ENCODE measurements around the gene FOXP1. TPM values are rescaled to one million over a fixed set of nuclear protein-coding genes. Genes with fewer than 3 reads are reported as not detected.

FOXP1 gene
- total RNA-seq, 1 experiment from 2014 or later = 75.3 TPM

DNA sequence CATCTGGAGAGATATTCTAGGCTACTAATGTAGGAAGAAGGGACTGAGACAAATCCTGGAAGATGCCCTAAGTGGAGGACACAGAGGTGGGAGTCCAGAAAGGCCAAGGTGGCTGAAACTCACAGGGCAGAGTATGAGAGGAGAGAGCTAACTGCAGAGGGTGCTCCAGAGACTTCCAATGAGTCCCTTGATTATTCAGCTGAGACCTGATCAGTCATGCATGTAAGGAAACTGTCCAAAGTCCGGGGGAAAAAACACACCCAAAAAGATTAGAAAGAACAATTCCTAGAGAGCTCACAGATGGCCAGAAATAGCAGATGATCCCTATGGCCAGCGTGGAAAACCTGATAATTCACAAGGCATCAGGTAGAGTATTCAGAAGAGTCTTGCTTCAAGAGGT is 18.7 kb upstream of the FOXP1 start:
- no peak overlapping the region for H2AFZ ChIP-seq (ENCODE audit: low read length)
- peaks cover 8 to 9% of the 10 kb centered on the region in 2 experiments; a peak in 4 of 5 replicates for H3K9me3 Mint-ChIP-seq
- WGBS (ENCODE audit: extremely low coverage, insufficient read length, low lambda C conversion rate) = no CpG with 5 or more reads among the region's 2 CpGs

More for the DNA sequence above, 18.7 kb upstream of the FOXP1 start:
- no peaks in the 10 kb centered on the region for H3K4me1 ChIP-seq (ENCODE audit: insufficient read depth, low read length)
- H3K9ac ChIP-seq (ENCODE audit: extremely low read depth, insufficient read length, low read length) = no peak overlapping the region
- no peaks in the 10 kb centered on the region for H4K20me1 ChIP-seq (ENCODE audit: control insufficient read depth, insufficient read depth, insufficient read length)
- no peaks in the 10 kb centered on the region for H3K27me3 ChIP-seq (ENCODE audit: insufficient read depth, low read length)
- no peak overlapping the region for H3K4me2 ChIP-seq (ENCODE audit: insufficient read depth, insufficient read length, low read length)
- no peak overlapping the region for H3K4ac ChIP-seq (ENCODE audit: low read depth, low read length)
- no peak overlapping the region for H2BK15ac ChIP-seq (ENCODE audit: low read depth, low read length)
- no peaks in the 10 kb centered on the region for H3K9me3 ChIP-seq (ENCODE audit: control insufficient read depth, low read depth, low read length)
- no peak overlapping the region for H4K8ac ChIP-seq (replicated peaks; ENCODE audit: insufficient read length, low read depth, low read length)
- no peak overlapping the region for H3K14ac ChIP-seq (ENCODE audit: insufficient read depth, low read length)
- no peak overlapping the region for H3K23ac ChIP-seq (ENCODE audit: insufficient read length, low read depth, low read length)
- no peak overlapping the region for H3K18ac ChIP-seq (ENCODE audit: insufficient read length, low read depth, low read length)
- H4K5ac ChIP-seq (ENCODE audit: insufficient read length, low read depth, low read length) = no peak overlapping the region
- TF ChIP-seq, protein P1, sequence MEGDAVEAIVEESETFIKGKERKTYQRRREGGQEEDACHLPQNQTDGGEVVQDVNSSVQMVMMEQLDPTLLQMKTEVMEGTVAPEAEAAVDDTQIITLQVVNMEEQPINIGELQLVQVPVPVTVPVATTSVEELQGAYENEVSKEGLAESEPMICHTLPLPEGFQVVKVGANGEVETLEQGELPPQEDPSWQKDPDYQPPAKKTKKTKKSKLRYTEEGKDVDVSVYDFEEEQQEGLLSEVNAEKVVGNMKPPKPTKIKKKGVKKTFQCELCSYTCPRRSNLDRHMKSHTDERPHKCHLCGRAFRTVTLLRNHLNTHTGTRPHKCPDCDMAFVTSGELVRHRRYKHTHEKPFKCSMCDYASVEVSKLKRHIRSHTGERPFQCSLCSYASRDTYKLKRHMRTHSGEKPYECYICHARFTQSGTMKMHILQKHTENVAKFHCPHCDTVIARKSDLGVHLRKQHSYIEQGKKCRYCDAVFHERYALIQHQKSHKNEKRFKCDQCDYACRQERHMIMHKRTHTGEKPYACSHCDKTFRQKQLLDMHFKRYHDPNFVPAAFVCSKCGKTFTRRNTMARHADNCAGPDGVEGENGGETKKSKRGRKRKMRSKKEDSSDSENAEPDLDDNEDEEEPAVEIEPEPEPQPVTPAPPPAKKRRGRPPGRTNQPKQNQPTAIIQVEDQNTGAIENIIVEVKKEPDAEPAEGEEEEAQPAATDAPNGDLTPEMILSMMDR (conservative IDR thresholded peaks at IDR 0.05) = no peak
- no peak overlapping the region for H3T11ph ChIP-seq (ENCODE audit: low read length)
- Mint-ChIP-seq H3K27me3 (ENCODE audit: low read depth) (no peaks in the 10 kb centered on the region), H3K4me3 (no peak overlapping the region), H3K27ac (no peak overlapping the region), H3K4me1 (no peaks in the 10 kb centered on the region), H3K36me3 (ENCODE audit: insufficient read depth in 1 of 3, low read depth in 3 of 3) (peaks cover 0 to 4% (median 3%) of the 10 kb centered on the region in 3 experiments; a peak in 2 of 7 replicates)
- no peak overlapping the region for H2BK20ac ChIP-seq (ENCODE audit: low read depth, low read length, poor library complexity, severe bottlenecking)
- no peak overlapping the region for H2BK5ac ChIP-seq (ENCODE audit: insufficient read length, low read length)
- H2BK120ac ChIP-seq (ENCODE audit: low read depth, low read length, poor library complexity, severe bottlenecking) = no peak overlapping the region
- H3K79me2 ChIP-seq (ENCODE audit: insufficient read depth, low read length) = no peaks in the 10 kb centered on the region
- no peak overlapping the region for H3K27ac ChIP-seq (ENCODE audit: insufficient read length, low read depth, low read length)
- no peak overlapping the region for H2AK5ac ChIP-seq (ENCODE audit: insufficient read length, low read length)
- DNase-seq = no peak
- no peak overlapping the region for H4K91ac ChIP-seq (ENCODE audit: insufficient read length, low read depth, low read length)
- no peak overlapping the region for H3K56ac ChIP-seq (ENCODE audit: insufficient read length, low read depth, low read length)
- no peak overlapping the region for H2BK12ac ChIP-seq (ENCODE audit: insufficient read length, low read depth, low read length)
- H3K79me1 ChIP-seq (ENCODE audit: insufficient read depth, low read depth, low read length, poor library complexity, severe bottlenecking) = no peaks in the 10 kb centered on the region
- no peaks in the 10 kb centered on the region for H3K23me2 ChIP-seq (ENCODE audit: insufficient read length, low read depth, low read length, poor library complexity, severe bottlenecking)

Data from H9 (cell line).